Glutamatergic neuron (in vitro differentiated cells): ENCODE data around the gene ALDH3B1. TPM values are rescaled to one million over a fixed set of nuclear protein-coding genes. Genes with fewer than 3 reads are reported as not detected.

ENCODE experiments used
- DNase-seq: peaks from one replicate; pipeline ENCODE4 v3.0.0; 2022
- H3K27ac Mint-ChIP-seq: one replicate; pipeline ENCODE4 v1.8.0; 2020; ENCODE audit warnings: mild to moderate bottlenecking, mixed read lengths, inconsistent platforms; ENCODE audit not compliant: unreplicated experiment
- H3K27me3 Mint-ChIP-seq: one replicate; pipeline ENCODE4 v1.8.0; 2020; ENCODE audit warnings: mild to moderate bottlenecking, moderate library complexity, mixed read lengths, inconsistent platforms; ENCODE audit not compliant: unreplicated experiment
- H3K36me3 Mint-ChIP-seq: one replicate; pipeline ENCODE4 v1.8.0; 2020; ENCODE audit warnings: mild to moderate bottlenecking, mixed read lengths, inconsistent platforms; ENCODE audit not compliant: unreplicated experiment
- H3K4me1 Mint-ChIP-seq: one replicate; pipeline ENCODE4 v1.8.0; 2020; ENCODE audit warnings: mild to moderate bottlenecking, low read depth, mixed read lengths, inconsistent platforms; ENCODE audit not compliant: unreplicated experiment
- H3K4me3 Mint-ChIP-seq: one replicate; pipeline ENCODE4 v1.8.0; 2020; ENCODE audit warnings: mild to moderate bottlenecking, mixed read lengths, inconsistent platforms; ENCODE audit not compliant: unreplicated experiment
- H3K9me3 Mint-ChIP-seq: one replicate; pipeline ENCODE4 v1.8.0; 2020; ENCODE audit warnings: mild to moderate bottlenecking, moderate library complexity, mixed read lengths, inconsistent platforms; ENCODE audit not compliant: unreplicated experiment
- total RNA-seq: library from RNA; stranded (reverse); fragmentation: NEBNext Ultra II Directional; extraction: Animal tissue kit (Norgen Biotek cat#: 25700); gene quantifications from one replicate; pipeline ENCODE4 v1.2.1, GENCODE V29; 2021; ENCODE audit not compliant: unreplicated experiment
- TF ChIP-seq, protein P1 (sequence below): fragments of 200-600 bp; sonication (generic); IDR thresholded peaks from one replicate; pipeline ENCODE4 v1.5.0; 2021; ENCODE audit not compliant: partially characterized antibody, unreplicated experiment

The ALDH3B1 gene
- total RNA-seq, 1 donor from 2014 or later = 0.22 TPM

DNA sequence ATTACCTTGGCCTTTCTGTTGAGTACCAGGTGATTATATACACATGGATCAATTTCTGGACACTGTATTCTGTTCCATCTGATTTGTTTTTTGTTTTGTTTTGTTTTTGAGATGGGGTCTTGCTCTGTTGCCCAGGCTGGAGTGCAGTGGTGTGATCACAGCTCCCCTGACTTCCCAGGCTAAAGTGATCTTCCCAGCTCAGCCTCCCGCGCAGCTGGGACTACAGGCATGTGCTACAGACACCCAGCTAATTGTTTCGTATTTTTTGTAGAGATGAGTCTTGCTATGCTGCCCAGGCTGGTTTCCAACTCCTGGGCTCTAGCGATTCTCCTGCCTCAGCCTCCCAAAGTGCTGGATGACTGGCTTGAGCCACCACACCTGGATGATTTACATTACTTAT, 47.7 kb downstream of the ALDH3B1 start:
- TF ChIP-seq, protein P1, sequence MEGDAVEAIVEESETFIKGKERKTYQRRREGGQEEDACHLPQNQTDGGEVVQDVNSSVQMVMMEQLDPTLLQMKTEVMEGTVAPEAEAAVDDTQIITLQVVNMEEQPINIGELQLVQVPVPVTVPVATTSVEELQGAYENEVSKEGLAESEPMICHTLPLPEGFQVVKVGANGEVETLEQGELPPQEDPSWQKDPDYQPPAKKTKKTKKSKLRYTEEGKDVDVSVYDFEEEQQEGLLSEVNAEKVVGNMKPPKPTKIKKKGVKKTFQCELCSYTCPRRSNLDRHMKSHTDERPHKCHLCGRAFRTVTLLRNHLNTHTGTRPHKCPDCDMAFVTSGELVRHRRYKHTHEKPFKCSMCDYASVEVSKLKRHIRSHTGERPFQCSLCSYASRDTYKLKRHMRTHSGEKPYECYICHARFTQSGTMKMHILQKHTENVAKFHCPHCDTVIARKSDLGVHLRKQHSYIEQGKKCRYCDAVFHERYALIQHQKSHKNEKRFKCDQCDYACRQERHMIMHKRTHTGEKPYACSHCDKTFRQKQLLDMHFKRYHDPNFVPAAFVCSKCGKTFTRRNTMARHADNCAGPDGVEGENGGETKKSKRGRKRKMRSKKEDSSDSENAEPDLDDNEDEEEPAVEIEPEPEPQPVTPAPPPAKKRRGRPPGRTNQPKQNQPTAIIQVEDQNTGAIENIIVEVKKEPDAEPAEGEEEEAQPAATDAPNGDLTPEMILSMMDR = no peak
- Mint-ChIP-seq H3K27me3 (peaks cover 5% of the 10 kb centered on the region), H3K36me3 (peaks cover 4% of the 10 kb centered on the region), H3K4me1 (peaks cover 15% of the 10 kb centered on the region), H3K9me3 (no peaks in the 10 kb centered on the region), H3K4me3 (no peak overlapping the region), H3K27ac (no peak overlapping the region)
- no peak for DNase-seq

DNA sequence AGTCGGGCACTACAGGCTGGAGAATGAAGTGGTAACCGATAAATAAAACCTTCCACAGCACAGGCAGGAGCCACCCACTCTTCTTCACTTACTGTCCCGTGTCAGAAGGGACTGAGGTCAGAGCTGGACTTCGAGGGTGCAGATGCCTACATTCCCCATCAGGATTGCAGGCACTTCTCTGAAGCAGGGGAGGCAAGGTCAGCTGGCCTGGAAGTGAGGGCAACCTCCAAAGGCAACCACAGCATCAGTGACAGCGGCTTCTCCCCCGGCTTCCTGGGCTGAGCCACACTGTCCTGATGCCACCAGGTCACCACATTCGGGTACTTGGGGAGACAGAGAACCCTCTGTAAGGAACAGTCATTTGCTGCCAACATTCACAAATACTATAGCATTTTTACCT, 51.4 kb downstream of the ALDH3B1 start:
- H3K27me3 Mint-ChIP-seq = peaks cover 7% of the 10 kb centered on the region
- no peak overlapping the region for H3K4me3 Mint-ChIP-seq
- no peak for DNase-seq
- peaks cover 14% of the 10 kb centered on the region for H3K4me1 Mint-ChIP-seq
- peaks cover 6% of the 10 kb centered on the region for H3K9me3 Mint-ChIP-seq
- TF ChIP-seq, protein P1 = no peak
- H3K36me3 Mint-ChIP-seq = no peaks in the 10 kb centered on the region
- no peak overlapping the region for H3K27ac Mint-ChIP-seq

DNA sequence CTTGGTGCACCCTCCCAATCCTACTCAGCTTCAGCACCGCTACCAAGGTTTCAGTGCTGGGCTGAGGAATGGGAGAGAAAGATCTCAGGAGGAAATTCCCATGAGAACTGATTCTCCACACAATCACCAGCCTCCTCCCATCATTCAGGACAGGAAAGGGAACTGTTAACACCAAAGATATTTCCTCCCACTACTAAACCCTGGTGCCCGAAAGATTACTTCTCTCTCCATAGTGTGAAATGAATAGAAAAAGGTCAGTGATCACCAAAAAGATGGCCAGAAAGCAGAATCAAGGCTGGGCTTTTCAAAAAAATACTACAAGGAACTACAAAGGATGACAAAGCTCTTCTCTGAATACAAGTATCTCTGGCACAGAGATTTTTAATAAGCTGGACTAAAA, 54.8 kb downstream of the ALDH3B1 start:
- Mint-ChIP-seq H3K4me1 (peaks cover 28% of the 10 kb centered on the region), H3K27ac (peak overlapping the region; percentile 64), H3K27me3 (peaks cover 4% of the 10 kb centered on the region), H3K4me3 (no peak overlapping the region), H3K9me3 (peaks cover 8% of the 10 kb centered on the region), H3K36me3 (peaks cover 10% of the 10 kb centered on the region)
- TF ChIP-seq, protein P1 = no peak
- no peak for DNase-seq

DNA sequence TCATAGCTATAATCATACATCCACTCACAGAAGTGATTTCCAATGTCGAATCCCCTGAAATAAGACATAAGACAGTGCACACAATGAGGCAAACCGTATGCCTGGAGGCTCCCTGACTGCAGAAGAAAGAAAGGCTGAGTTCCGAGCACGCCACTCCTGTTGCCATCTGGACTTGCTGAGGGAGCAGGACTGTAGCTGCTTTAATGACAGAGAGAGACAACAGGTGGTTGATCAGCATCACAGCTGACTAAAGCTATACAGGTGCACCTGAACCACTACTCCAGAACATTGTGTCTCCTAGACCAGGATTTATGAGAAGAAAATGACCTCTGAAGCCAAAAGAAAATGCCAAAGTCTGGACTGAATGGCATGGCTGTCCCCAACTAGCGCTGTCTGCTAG, 55.7 kb downstream of the ALDH3B1 start:
- Mint-ChIP-seq H3K36me3 (peaks cover 10% of the 10 kb centered on the region), H3K27ac (peak overlapping the region; percentile 79), H3K9me3 (peaks cover 8% of the 10 kb centered on the region), H3K4me3 (peak overlapping the region; percentile 46), H3K27me3 (peaks cover 4% of the 10 kb centered on the region), H3K4me1 (peaks cover 28% of the 10 kb centered on the region)
- DNase-seq = no peak
- TF ChIP-seq, protein P1 = no peak

DNA sequence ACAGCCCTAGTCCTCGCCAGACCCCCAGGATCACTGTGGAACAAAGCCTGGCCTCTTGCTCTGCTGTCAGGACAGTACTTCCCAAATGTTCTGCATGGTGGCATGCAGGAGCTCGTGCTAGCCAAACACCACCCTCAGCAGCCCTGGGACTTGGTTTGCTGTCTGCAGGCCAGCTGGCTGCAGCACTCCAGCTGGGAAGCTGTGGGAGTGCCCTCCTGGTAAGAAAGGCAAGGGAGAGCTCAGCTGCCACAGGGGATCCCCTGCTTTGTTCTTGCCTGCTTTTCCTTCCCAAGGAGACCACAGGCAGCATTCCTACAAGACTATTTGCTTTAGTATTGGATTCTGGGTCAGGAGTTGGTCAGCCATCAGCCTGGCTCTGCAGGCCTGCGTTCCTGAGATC, 56.6 kb downstream of the ALDH3B1 start:
- H3K4me1 Mint-ChIP-seq = peaks cover 28% of the 10 kb centered on the region

More for the DNA sequence above, 56.6 kb downstream of the ALDH3B1 start:
- Mint-ChIP-seq H3K4me3 (peak overlapping the region; percentile 54), H3K36me3 (peaks cover 10% of the 10 kb centered on the region), H3K27me3 (peaks cover 4% of the 10 kb centered on the region), H3K9me3 (peaks cover 8% of the 10 kb centered on the region), H3K27ac (peak overlapping the region; percentile 79)
- DNase-seq = peak; percentile 55
- TF ChIP-seq, protein P1 = no peak
